Stomach (tissue), 9 donors: ENCODE results near the gene PRICKLE2. TPM values are rescaled to one million over a fixed set of nuclear protein-coding genes. Genes with fewer than 3 reads are reported as not detected.

Source experiments
- DNase-seq, 2 donors: peaks; one replicate each; pipeline versions ENCODE4 v3.0.0 to v3.0.0-alpha.2; 2013 to 2019
- H3K27ac ChIP-seq, 5 donors: fragments of 200-600 bp in 4 of 5; sonication (generic) in 4 of 5; one replicate each; pipeline ENCODE4 v1.5.1; 2013 to 2019; ENCODE audit warnings: mild to moderate bottlenecking in 1 of 5, moderate library complexity in 1 of 5
- H3K27me3 ChIP-seq, 3 donors: fragments of 200-600 bp; sonication (generic); one replicate each; pipeline ENCODE4 v1.5.1; 2017 to 2019; ENCODE audit warnings: mixed run types in 1 of 3
- H3K36me3 ChIP-seq, 4 donors: fragments of 200-600 bp; sonication (generic); 1 replicate in 3 of 4; 2 replicates in 1 of 4; pipeline ENCODE4 v1.5.1; 2016 to 2019
- H3K4me1 ChIP-seq, 4 donors: fragments of 200-600 bp; sonication (generic); one replicate each; pipeline ENCODE4 v1.5.1; 2016 to 2019
- H3K4me3 ChIP-seq, 4 donors: fragments of 200-600 bp; sonication (generic) in 3 of 4; one replicate each; pipeline ENCODE4 v1.5.1; 2016 to 2019; ENCODE audit warnings: mild to moderate bottlenecking in 1 of 4
- H3K9me3 ChIP-seq, 4 donors: fragments of 200-600 bp; sonication (generic); one replicate each; pipeline ENCODE4 v1.5.1; 2016 to 2019
- CTCF ChIP-seq, 7 experiments: fragments of 450-650 bp in 4 of 7; fragments of 200-600 bp in 3 of 7; sonication (generic) in 3 of 7; IDR thresholded peaks; one replicate each; pipeline ENCODE4 v1.5.1; 2016 to 2019; ENCODE audit warnings: antibody characterized with exemption in 7 of 7, control low read depth in 2 of 7, mild to moderate bottlenecking in 1 of 7
- EP300 ChIP-seq: sonication (generic); formaldehyde crosslinking; IDR thresholded peaks from one replicate; pipeline ENCODE4 v1.6.1; 2017; ENCODE audit warnings: antibody characterized with exemption
- POLR2A ChIP-seq, 4 donors: fragments of 450-650 bp; IDR thresholded peaks; one replicate each; pipeline ENCODE4 v1.6.1; 2016; ENCODE audit warnings: antibody characterized with exemption in 4 of 4, control low read depth in 2 of 4, mild to moderate bottlenecking in 1 of 4, moderate library complexity in 1 of 4
- POLR2AphosphoS5 ChIP-seq, 3 donors: sonication (generic); formaldehyde crosslinking; IDR thresholded peaks; one replicate each; pipeline ENCODE4 v1.6.1; 2016; ENCODE audit warnings: antibody characterized with exemption in 3 of 3
- WGBS, 5 donors: extraction: QIAGEN DNeasy Blood & Tissue Kit in 3 of 5; methylation state at CpG; one replicate each; pipeline versions ENCODE4 v1.1.5 to v1.1.7; 2013 to 2018; 5-methylcytosine and 5-hydroxymethylcytosine counted together
- intact Hi-C: fragments of 100-400 bp; cut with DNase I; formaldehyde crosslinking; loops from one replicate; pipeline ENCODE4 v1.15.1; 2023; ENCODE audit warnings: low total_unique reads
- polyA plus RNA-seq, 3 donors: library from polyadenylated mRNA; stranded (reverse); fragments of 200-250 nt; gene quantifications; one replicate each; pipeline ENCODE4 v1.2.3, GENCODE V29; 2013
- total RNA-seq, 5 donors: library from RNA; depleted of rRNA; stranded (reverse); fragments of >200 nt; gene quantifications; one replicate each; pipeline versions ENCODE4 v1.1.0 to v1.2.3, GENCODE V29; 2014 to 2016
- donor health status: healthy with polysubstance abuse.
- donor health status: Bipolar disorder and iron deficiency.
- donor health status: healthy.

The PRICKLE2 gene
- total and polyA plus RNA-seq, 8 donors: 3.7 to 59.1 (median 21.0) TPM

- intact Hi-C loops: no loop called here
Observed at GRCh38 chr3:64228110-64228509, 2.8 kb upstream of the PRICKLE2 start.

GRCh38 chr3:64226730-64227129 lies 1.5 kb upstream of the PRICKLE2 start:
- Histone ChIP-seq H3K27me3 (no peaks in the 10 kb centered on the region), H3K36me3 (no peaks in the 10 kb centered on the region), H3K4me3 (no peak overlapping the region), H3K4me1 (peaks cover 10 to 64% (median 40%) of the 10 kb centered on the region in 4 donors), H3K9me3 (no peaks in the 10 kb centered on the region), H3K27ac (peak overlapping the region in 3 of 5 donors; percentile 2 to 89 (median 66))
- WGBS, 5 donors: 72 to 84% (median 75%) methylated on average over 3 of the region's 3 CpGs
- TF ChIP-seq POLR2A (IDR thresholded peaks at IDR 0.05) (no peak), CTCF (IDR thresholded peaks at IDR 0.05) (no peak), POLR2AphosphoS5 (IDR thresholded peaks at IDR 0.05) (no peak), EP300 (no peak)
- intact Hi-C loops: no loop called here
- no peak for DNase-seq

More at GRCh38 chr3:64228110-64228509, 2.8 kb upstream of the PRICKLE2 start:
- H3K4me3 ChIP-seq: no peak overlapping the region
- no peak overlapping the region for H3K27ac ChIP-seq
- no peak for DNase-seq
- H3K9me3 ChIP-seq: no peaks in the 10 kb centered on the region
- H3K36me3 ChIP-seq: no peaks in the 10 kb centered on the region
- WGBS, 5 donors: 82 to 100% (median 93%) methylated on average over 1 of the region's 1 CpG
- H3K4me1 ChIP-seq: peaks cover 10 to 51% (median 33%) of the 10 kb centered on the region in 4 donors
- H3K27me3 ChIP-seq: no peaks in the 10 kb centered on the region
- TF ChIP-seq CTCF (IDR thresholded peaks at IDR 0.05) (no peak), POLR2A (IDR thresholded peaks at IDR 0.05) (no peak), POLR2AphosphoS5 (IDR thresholded peaks at IDR 0.05) (no peak), EP300 (no peak)

DNA sequence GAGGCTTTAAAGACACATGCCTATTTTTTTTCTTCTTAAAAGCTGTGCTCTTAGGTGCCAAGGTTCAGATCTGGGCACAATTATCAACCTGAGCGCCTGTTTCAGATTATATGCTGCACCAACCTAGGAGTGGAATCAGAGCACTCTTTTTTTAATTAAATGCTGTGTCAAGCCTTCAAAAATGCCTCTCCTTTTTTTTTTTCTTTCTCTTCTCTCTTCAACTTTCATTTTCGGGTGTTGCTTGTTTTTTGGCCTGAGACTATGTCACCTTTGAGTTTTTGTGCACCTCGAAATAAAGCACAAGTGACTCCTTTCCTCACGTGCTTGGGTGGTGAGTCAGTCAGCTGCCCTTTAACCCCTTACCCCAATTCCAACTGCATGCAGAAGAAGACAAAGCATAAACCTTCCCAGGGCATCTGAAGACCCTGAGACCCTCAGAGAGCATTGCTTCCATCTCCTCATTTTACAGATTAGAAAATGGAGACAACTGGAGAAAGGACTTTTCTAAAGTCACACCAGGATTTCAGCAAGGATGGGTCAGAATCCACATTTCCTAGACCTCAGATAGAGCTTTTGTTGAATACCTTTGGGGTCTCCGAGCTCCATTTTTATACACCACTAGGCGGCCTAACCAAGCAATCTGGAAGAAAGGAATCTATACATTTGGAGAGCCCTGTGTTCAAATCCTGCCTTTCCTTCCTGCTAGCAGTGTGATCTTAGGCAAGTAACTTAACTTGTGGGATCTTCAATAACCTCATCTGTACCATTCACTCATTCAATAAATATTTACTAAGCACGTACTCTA lies 631 bp upstream of the PRICKLE2 start:
- 51 to 56% (median 54%) methylated on average over 7 of the region's 7 CpGs for WGBS, 5 donors
- no peak for DNase-seq
- H3K36me3 ChIP-seq: no peaks in the 10 kb centered on the region
- H3K4me1 ChIP-seq: peaks cover 10 to 68% (median 44%) of the 10 kb centered on the region in 4 donors
- H3K27ac ChIP-seq: peak overlapping the region in 4 of 5 donors; percentile 66 to 89 (median 76)
- no peaks in the 10 kb centered on the region for H3K9me3 ChIP-seq
- intact Hi-C loops: no loop called here
- H3K4me3 ChIP-seq: peak overlapping the region; percentile 24 to 32 (median 26)
- TF ChIP-seq CTCF (IDR thresholded peaks at IDR 0.05) (no peak), POLR2AphosphoS5 (IDR thresholded peaks at IDR 0.05) (no peak), POLR2A (IDR thresholded peaks at IDR 0.05) (no peak), EP300 (no peak)
- H3K27me3 ChIP-seq: no peaks in the 10 kb centered on the region

GRCh38 chr3:64223791-64224745 lies 1.2 kb downstream of the PRICKLE2 start:
- intact Hi-C loops: no loop called here
- no peak for TF ChIP-seq POLR2AphosphoS5 (IDR thresholded peaks at IDR 0.05)
- TF ChIP-seq CTCF (IDR thresholded peaks at IDR 0.05): no peak
- TF ChIP-seq POLR2A (IDR thresholded peaks at IDR 0.05): no peak
- no peak for TF ChIP-seq EP300
- no peaks in the 10 kb centered on the region for H3K9me3 ChIP-seq
- peak in 1 of 2 donors; percentile 70 for DNase-seq
- H3K27me3 ChIP-seq: no peaks in the 10 kb centered on the region
- H3K4me1 ChIP-seq: peaks cover 27 to 81% (median 56%) of the 10 kb centered on the region in 4 donors
- no peaks in the 10 kb centered on the region for H3K36me3 ChIP-seq
- peak overlapping the region; percentile 7 to 89 (median 75) for H3K27ac ChIP-seq
- H3K4me3 ChIP-seq: peak overlapping the region; percentile 24 to 32 (median 26)
- 63 to 83% (median 81%) methylated on average over 9 of the region's 9 CpGs for WGBS, 5 donors
